ENCODE data around the gene LRRC59. TPM values are rescaled to one million over a fixed set of nuclear protein-coding genes. Genes with fewer than 3 reads are reported as not detected.

The LRRC59 gene
- polyA plus RNA-seq, 1 donor (not counting 4 experiments of a cell fraction or from before 2014, with no cell fraction given) = 152 TPM

DNA sequence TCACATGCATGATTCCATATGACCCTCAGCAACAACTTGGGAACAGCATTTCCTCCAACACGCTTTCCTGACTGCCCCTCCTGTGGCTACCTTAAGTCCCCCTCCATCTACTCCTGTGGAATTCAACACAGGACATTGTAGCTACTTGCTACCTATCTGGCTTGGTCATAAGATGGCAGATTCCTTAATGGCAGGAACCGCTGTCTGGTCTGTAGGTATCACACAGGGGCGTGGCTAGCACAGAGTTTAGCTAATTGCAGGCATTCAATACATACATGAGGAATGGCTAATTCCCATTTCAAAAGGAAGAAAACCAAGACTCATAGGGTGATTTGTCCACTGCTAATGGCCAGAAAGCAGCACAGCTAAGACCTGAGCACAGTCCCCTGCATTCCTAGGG is 8.6 kb downstream of the LRRC59 start:
- no peaks in the 10 kb centered on the region for H3K9me1 ChIP-seq (ENCODE audit: control insufficient read depth, extremely low read depth, insufficient read depth, low read length)
- TF ChIP-seq EZH2 (IDR thresholded peaks at IDR 0.05; ENCODE audit: low read length) (no peak), CTCF (optimal IDR thresholded peaks at IDR 0.05 in 1 of 3, IDR thresholded peaks at IDR 0.05 in 1 of 3, conservative IDR thresholded peaks at IDR 0.05 in 1 of 3; ENCODE audit: extremely low read depth in 1 of 3, insufficient read depth in 2 of 3, low read length in 3 of 3) (no peak)
- H3K4me1 ChIP-seq (ENCODE audit: control insufficient read depth, extremely low read depth, insufficient read depth, low read length) = no peaks in the 10 kb centered on the region
- H3K79me2 ChIP-seq (ENCODE audit: control insufficient read depth, insufficient read depth, low read length) = peaks cover 58% of the 10 kb centered on the region
- no peak overlapping the region for H3K9ac ChIP-seq (ENCODE audit: control insufficient read depth, extremely low read depth, insufficient read depth, low read length)
- no peaks in the 10 kb centered on the region for H3K27me3 ChIP-seq (ENCODE audit: control insufficient read depth, extremely low read depth, insufficient read depth, low read length)
- DNase-seq (ENCODE audit: low read depth, low spot score) (no peak), FAIRE-seq (no peak)
- H3K4me3 ChIP-seq (ENCODE audit: control insufficient read depth in 2 of 3, extremely low read depth in 1 of 3, insufficient read depth in 2 of 3, low read depth in 1 of 3, low read length in 3 of 3) = no peak overlapping the region
- peaks cover 64 to 84% of the 10 kb centered on the region in 2 experiments for H3K36me3 ChIP-seq (ENCODE audit: control insufficient read depth in 2 of 2, extremely low read depth in 1 of 2, insufficient read depth in 2 of 2, low read length in 2 of 2)
- H4K20me1 ChIP-seq (ENCODE audit: control insufficient read depth, extremely low read depth, insufficient read depth, low read length) = peaks cover 7% of the 10 kb centered on the region
- no peak overlapping the region for H3K4me2 ChIP-seq (ENCODE audit: control insufficient read depth, extremely low read depth, insufficient read depth, low read depth, low read length)
- dilution Hi-C loops (cut with MboI; ENCODE audit: extremely low pct_ligation_motif_present, low sequenced_read_pairs) = no loop called here
- no peaks in the 10 kb centered on the region for H3K9me3 ChIP-seq (ENCODE audit: control insufficient read depth, low read depth, low read length)
- H2AFZ ChIP-seq (ENCODE audit: control insufficient read depth, low read length) = no peak overlapping the region
- no peak overlapping the region for H3K27ac ChIP-seq (ENCODE audit: control insufficient read depth, insufficient read depth, low read length)

- Histone ChIP-seq H3K4me2 (ENCODE audit: control insufficient read depth, extremely low read depth, insufficient read depth, low read depth, low read length) (no peak overlapping the region), H3K27me3 (ENCODE audit: control insufficient read depth, extremely low read depth, insufficient read depth, low read length) (no peaks in the 10 kb centered on the region), H2AFZ (ENCODE audit: control insufficient read depth, low read length) (no peak overlapping the region), H3K4me1 (ENCODE audit: control insufficient read depth, extremely low read depth, insufficient read depth, low read length) (no peaks in the 10 kb centered on the region), H4K20me1 (ENCODE audit: control insufficient read depth, extremely low read depth, insufficient read depth, low read length) (peaks cover 3% of the 10 kb centered on the region), H3K9me1 (ENCODE audit: control insufficient read depth, extremely low read depth, insufficient read depth, low read length) (no peaks in the 10 kb centered on the region), H3K9me3 (ENCODE audit: control insufficient read depth, low read depth, low read length) (no peaks in the 10 kb centered on the region), H3K27ac (ENCODE audit: control insufficient read depth, insufficient read depth, low read length) (no peak overlapping the region), H3K79me2 (ENCODE audit: control insufficient read depth, insufficient read depth, low read length) (peaks cover 41% of the 10 kb centered on the region), H3K4me3 (ENCODE audit: control insufficient read depth in 2 of 3, extremely low read depth in 1 of 3, insufficient read depth in 2 of 3, low read depth in 1 of 3, low read length in 3 of 3) (no peak overlapping the region), H3K9ac (ENCODE audit: control insufficient read depth, extremely low read depth, insufficient read depth, low read length) (no peak overlapping the region), H3K36me3 (ENCODE audit: control insufficient read depth in 2 of 2, extremely low read depth in 1 of 2, insufficient read depth in 2 of 2, low read length in 2 of 2) (peaks cover 62 to 74% of the 10 kb centered on the region in 2 experiments)
- no peak for FAIRE-seq
- DNase-seq (ENCODE audit: low read depth, low spot score) = no peak
- TF ChIP-seq EZH2 (IDR thresholded peaks at IDR 0.05; ENCODE audit: low read length) (no peak), CTCF (optimal IDR thresholded peaks at IDR 0.05 in 1 of 3, IDR thresholded peaks at IDR 0.05 in 1 of 3, conservative IDR thresholded peaks at IDR 0.05 in 1 of 3; ENCODE audit: extremely low read depth in 1 of 3, insufficient read depth in 2 of 3, low read length in 3 of 3) (no peak)
- dilution Hi-C loops (cut with MboI; ENCODE audit: extremely low pct_ligation_motif_present, low sequenced_read_pairs) = no loop called here
Observed at GRCh38 chr17:50386510-50386909, 10.8 kb downstream of the LRRC59 start.
